ENCODE results near the gene NCF4.

Gene NCF4

DNA sequence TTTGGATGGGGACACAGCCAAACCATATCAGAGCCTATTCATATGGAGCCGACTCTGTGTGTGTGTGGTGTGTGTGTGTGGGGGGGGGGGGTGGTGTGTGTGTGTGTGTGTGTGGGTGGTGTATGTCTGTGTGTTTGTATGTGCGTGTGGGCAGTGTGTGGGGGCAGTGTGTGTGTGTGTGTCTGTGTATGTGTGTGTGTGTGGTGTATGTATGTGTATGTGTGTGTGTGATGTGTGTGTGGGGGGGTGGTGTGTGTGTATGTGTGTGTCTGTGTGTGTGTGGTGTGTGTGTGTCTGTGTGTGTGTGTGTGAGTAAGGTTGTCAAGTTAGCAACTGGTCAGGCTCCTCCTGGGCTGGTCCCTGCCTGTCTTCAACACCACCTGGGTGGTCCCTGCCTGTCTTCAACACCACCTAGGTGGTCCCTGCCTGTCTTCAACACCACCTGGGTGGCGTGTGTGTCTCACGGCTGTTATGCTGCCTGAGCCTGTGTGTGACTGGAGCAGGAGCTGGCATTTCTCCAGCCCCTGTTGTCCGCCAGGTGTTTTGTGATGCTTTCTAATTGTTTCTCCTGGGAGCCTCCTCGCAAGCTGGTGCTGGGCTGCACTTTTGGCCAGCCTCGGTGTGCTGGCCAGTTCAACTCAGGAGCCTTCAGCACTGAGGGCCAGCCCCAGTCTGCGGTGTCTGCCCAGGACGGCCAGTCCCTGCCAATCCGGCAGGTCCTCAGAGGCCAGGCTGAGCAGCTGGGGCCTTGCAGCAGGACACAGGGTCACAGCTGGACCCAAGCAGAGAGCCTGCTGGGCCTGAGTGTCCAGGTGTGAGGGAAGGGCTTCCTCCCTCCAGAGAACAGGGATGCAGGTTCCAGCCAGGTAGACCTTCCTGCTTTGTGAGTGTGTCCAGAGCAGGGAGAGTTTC, 22.4 kb upstream of the NCF4 start:
- DNase-seq = no peak

DNA sequence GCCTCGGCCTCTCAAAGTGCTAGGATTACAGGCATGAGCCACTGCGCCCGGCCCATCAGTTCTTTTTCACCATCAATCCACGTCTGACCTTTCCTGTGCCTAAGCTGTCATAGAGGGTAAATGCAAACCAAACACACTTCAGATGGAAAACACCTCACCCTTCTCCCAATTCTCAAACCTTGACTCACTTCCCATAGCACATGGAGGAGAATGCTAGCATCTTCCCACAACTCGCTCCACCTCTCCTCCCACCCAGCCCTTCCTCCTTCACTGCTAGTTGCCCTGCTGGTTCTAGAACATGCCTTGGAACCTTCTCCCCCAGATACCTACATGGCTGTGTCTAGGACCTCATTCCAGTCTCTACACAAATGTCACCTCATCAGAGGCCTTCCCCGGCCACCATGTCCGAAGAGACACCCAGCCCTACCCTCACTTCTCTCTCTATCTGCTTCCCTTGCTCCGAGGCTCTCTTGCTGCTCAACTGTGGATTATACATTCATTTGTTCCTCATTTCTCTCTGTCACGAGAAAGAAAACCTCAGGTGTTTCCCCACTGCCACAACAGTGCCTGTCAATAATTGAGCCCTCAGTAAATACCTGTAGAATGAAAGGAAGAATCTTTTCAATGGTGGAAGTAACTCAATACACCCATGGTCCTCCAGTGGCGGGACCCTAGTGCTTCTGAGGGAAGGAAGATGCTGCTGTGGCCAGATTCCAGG, 21.3 kb upstream of the NCF4 start:
- no peak for DNase-seq

DNA sequence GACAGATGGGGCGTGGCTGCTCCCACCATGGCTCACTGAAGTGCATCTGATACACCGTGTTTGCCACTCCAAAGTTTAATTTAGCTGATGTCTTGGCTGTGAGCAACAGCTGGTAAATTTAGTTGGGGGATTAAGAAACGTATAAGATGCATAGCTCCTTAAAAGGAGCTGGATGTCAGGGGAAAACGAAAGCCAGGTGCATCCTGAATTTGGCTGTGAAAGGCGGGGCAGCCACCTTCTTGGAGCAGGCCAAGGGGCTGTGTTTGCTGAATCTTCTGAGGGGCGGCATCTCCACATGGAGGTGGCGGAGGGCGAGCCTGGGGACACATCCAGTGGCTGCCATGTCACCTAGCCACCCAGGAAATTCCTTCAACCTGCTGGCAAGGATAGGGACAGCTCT, 20.7 kb upstream of the NCF4 start:
- DNase-seq = no peak

DNA sequence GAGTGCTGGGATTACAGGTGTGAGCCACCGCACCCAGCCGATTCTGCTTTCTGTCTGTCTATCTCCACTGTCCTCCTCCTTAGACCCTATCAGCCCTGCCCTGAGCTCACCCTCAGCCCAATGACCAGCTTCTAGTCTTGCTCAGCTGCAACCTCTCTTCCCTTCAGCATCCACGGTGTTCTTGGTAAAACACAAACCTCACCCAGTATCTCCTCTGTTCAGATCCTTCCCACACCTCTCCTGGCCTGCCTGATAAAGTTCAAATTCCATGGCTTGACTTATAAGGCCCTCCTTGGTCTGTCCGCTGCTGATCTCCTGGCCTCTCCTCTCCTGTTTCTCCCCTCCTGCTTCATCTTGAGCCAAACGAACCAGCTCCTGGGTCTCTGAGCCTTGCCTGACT, 14.5 kb upstream of the NCF4 start:
- DNase-seq = no peak

DNA sequence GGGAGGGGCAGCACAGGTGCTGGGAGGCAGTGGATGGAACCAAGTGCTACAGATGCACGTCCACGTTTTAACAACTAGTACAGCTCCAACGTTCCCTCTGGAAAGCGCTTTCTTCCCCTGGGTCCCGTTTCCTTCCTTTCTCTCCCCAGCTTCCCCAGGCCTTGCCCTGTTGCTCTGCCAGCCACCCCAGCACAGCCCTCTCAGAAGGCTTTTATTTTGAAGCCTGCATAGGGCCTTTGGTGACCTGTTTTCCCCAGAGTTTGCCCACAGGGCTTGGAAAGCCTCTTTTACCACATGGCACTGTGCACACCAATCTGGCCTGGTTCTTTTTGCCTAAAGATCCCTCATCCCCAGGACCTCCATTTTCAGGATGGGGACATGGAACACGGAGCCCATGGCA, 13.9 kb upstream of the NCF4 start:
- DNase-seq = no peak

DNA sequence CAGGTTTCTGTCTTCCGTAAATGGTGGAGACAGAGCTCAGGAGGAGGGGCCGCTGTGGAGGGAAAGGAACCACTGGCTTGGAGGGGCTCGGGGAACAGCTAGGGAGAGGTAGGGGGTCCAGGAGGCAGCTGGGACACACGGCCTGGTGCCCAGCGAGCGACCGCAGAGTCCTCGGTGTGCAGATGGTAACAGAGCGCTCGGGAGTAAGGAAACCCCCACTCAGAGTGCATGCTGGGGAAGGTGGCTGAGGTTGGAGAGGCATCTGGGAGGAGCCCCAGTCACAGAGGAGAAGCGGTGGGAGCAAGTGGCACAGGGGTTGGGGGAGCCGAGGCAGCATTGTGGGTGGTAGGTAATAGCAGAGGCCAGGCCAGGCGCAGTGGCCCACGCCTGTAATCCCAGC, 10.8 kb upstream of the NCF4 start:
- no peak for DNase-seq

DNA sequence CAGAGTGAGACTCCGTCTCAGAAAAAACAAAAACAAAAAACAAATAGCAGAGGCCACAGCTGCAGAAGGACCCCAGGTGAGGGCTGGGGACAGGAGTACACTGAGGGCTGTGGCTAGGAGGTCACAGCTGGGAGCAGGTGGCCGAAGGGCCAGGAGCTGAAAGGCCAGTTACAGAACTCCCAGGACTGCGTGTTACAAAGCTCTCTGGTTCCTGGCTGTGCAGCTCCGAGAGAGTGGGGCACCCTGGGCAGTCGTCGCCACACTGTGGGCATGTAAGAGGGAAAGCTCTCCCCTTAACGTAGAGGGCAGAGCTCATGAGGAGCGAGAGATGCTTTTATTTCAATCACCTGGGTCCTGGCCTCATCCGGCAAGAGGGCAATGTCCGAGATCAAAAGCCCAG, 10.1 kb upstream of the NCF4 start:
- no peak for DNase-seq

DNA sequence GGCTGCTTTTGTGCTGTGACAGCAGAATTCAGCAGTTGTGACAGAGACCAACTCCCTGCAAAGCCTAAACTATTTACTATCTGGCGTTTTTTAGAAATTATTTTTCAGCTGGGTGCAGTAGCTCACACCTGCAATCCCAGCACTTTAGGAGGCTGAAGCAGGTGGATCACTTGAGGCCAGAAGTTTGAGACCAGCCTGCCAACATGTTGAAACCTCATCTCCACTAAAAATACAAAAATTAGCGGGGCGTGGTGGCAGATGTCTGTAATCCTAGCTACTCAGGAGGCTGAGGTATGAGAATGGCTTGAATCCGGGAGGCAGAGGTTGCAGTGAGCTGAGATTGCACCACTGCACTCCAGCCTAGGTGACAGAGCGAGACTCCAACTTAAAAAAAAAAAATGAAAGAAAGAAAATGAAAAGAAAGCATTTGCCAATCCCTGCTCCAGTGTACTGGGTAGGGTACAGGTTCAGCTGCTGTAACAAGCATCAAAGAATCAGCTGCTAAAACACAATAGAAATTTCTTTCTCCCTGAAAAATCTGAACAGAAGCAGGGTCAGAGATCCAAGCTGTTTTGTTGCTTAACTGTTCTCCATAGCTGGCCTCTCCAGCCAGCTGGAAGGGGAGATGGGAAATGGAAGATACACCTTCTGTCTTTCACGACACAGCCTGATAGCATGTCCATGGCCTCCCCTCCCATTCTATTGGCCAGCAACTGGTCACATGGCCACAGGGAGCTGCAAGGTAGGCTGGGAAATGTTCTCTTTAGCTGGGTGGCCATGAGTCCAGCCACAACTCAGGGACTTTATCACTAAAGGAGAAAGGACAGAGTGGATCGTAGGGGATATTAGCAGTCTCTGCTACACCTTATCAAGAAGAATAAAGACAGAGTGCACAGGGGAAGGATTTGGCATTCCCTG, 8.5 kb upstream of the NCF4 start:
- no peak for DNase-seq

DNA sequence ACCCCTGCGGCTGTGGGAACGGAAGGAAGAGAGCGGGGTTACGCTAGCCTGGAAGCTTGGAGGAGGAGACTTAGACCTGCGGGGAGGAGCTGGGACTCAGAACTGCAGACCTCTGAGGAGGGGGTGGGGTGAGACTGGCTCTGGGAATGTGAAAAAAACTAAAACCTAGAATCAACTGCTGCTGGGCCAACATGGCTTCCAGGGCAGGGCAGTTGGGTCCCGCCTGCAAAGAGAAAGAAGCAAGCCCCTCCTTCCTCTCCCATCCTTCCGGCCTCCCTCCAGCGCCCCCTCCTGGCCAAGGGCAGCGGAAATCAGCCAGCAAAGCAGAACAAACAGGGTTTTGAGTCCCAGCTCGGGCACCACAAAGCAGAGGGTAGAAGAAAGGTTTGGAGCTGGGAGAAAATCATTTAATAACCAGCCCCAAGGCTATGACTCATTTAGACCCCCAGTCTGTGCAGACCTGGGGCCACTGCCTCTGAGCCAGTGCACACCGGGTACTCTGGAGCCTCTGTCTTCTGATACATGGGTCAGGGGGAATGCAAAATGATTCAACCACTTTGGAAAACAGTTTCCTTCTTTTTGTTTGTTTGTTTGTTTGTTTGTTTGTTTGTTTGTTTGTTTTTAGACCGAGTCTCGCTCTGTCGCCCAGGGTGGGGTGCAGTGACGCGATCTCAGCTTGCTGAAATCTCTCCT, 7.3 kb upstream of the NCF4 start:
- DNase-seq = peak; percentile 27

DNA sequence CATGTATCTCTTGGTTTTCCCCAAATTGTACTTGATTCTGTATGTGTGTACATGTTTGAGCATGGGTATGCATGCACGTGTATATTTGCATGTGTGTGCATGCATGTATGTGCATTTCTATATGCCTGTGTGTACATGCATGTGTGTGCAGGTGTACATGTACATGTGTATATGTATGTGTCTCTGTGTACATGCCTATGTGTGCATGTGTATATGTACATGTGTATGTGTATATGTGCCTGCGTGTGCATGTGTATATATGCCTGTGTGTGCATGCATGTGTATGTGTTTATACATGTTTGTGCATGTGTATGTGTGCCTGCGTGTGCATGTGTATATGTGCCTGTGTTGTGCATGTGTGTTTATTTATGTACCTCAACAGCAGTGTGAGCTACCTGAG, 5.3 kb upstream of the NCF4 start:
- DNase-seq = no peak

DNA sequence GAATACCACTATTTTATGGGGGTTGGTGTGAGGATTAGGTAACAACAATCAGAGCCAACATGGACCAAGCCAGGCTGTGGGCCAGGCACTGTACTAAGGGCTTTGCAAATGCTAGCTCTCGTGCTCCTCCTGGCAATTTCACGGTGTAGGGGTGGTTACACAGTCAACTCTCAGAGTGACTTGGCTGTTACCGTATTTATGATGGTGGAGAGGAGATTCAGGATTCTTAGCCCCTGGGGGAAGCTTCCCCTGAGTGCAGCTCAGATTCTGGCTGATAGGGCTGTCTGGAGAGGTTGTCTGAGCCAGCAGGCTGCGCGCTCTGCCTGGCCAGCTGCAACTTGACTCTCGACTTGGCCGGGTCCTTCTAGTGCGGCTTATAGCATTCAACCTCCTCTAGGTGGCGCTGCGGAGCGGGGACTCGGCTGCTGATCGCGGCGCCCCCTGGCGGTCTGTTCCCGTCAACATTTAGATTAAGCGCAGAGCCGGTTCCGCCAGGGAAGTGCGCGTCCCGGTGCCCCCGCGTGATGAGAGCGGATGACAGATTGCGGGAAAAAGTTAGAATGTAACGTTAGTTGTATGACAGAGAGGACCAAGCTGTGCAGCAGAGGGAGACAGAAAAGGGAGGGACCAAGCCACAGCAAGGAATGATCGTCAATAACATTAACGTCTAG, 4.5 kb upstream of the NCF4 start:
- peak; percentile 91 for DNase-seq

DNA sequence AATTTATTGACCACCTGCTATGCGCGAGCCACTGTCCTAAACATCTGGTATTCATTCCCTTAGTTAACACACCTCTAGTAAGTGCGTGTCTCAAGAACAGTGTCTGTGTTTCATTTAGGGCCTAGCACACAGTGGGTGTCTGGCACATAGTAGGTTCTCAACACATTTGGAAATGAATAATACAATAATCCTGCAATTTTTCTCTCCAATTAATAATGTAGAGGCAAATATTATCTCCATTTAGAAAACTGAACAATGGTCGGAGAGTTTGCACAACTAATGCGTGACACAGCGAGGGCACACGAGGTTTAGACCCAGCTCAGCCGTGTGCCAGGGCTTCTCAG, 4.0 kb upstream of the NCF4 start:
- no peak for DNase-seq

DNA sequence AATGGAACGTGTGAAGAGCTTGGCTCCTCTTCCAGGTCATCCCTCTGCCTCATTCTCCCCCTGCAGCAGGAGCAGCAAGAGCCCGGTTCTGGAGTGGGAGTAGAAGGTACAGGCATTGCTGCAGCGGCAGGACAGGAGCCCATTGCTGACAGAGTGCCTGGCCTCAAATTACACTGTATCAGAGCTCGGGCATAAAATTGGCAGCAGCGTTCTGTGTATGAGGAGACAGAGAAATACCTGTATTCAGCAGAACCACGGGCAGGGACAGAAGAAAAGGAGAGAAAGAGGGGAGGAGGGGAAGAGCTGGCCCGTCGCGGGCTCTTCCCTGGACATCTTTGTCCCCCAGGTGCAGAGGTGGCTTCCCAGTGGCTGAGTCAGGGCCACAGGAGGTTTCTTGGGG, 2.6 kb upstream of the NCF4 start:
- DNase-seq = no peak

DNA sequence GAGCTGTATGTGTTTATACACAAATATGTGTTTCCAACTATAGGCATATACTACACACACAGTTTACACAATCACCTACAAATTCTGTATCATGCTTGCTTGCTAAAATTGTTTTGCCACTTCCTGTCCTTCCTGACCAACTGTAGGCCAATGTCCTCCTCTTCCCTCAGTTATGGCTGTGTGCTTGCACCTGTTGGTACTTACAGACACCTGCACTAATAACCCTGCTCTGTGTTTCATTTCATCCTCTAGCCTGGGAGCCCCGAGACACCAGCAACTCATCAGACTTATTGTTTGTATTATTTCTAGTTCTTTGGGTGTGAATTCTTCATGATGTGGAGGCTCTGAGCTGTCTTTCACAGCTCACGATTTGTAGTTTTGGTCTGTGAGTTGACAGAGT, 1.8 kb upstream of the NCF4 start:
- DNase-seq = no peak

DNA sequence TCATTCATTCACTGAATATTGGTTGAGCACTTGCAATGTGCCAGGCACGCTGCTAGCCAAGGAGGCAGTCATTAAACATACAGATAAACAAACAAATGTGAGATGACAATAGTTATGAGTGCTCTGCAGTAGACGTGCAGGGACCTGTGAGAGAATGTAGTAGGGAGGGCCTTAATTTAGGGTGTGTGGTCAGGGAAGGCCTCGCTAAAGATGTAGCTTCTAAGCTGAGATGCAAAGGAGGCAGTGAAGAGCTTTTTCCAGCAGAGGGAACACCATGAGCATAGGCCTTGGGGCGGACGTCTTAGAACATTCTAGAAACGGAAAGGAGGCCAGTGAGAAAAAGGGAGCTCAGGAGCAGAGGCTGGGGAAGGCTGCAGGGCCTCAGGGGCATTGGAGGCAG, 789 bp upstream of the NCF4 start:
- no peak for DNase-seq

DNA sequence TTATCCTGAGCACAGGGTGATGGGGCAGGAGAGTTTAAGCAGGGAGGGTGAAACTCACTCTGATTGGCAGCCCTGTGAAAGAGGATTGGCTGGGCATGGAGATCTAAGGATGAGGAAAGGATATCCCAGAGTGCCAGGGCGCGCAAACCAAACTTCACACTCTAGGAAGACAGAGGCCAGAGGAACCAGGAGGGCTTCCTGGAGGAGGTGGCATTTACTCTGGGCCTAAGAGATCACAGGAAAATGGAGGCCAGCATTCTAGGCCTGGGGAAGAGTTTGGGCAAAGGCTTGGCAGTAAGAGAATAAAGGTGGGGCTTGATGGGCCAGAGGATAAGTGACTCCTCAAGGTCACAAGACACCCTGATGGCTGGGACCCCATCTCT, 377 bp upstream of the NCF4 start:
- DNase-seq = no peak

DNA sequence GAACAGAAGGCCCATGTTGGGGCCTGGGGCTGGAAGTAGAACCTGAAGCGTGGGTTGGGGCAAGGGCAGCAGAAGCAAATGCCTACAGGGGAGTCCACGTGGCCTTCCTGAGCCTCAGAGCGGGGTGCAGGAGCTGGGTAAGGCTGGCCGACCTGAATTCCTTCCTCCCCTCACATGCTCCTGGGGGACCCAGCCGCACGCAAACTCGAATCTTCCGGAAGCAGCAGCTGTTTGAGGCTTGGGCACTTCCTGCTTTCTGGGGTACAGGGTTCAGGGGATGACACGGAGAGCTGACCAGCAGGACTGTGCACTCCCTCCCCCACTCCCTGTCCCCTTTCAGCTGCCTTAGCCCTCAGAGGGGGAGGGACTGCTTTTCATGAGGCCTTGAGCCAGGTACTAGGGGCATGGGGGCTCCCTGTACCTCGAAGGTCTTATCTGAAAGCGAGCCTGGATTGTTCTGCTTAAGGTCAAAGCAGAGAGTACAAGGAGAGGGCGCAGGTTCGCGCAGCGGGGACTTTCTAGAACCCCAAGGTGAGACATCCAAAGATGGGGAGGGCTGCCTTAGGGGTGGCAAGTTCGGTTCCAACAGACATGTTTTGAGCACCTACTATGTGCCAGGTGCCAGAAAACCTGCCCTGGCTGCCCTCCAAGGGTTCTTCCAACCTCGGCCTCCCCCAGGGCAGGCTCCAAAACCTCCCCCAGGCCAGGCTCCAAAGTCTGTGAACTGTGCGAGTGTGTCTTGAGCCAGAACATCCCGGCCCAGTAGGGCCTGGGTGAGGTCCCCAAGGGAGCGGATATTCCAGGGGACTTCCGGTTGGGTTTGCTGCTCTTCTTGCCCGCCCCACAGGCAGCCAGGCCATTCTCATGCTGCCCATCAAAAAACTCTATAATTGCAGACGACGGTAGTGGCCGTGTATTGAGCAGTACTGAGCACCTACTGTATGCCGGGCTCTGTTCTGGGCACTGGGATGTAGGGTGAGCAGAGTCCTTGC, 1.7 kb downstream of the NCF4 start:
- no peak for DNase-seq

DNA sequence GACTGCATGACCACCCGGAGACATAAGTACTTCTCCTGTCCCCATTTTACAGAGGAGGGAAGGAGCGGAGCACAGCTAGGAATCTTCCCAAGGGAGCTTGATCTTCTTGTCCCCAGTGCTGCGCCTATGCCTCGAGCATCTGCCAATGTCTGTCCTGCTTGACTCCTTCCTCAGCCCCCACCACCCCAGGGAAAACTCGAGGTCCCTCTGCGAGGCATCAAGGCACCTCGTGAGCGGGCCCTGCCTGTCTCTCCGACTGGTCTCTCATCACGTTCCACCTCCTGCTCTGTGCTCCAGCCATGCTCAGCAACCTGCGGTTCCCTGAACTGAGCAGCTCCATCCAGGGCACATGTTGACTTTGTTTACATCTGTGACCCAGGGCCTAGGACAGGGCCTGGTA, 2.5 kb downstream of the NCF4 start:
- DNase-seq = no peak

DNA sequence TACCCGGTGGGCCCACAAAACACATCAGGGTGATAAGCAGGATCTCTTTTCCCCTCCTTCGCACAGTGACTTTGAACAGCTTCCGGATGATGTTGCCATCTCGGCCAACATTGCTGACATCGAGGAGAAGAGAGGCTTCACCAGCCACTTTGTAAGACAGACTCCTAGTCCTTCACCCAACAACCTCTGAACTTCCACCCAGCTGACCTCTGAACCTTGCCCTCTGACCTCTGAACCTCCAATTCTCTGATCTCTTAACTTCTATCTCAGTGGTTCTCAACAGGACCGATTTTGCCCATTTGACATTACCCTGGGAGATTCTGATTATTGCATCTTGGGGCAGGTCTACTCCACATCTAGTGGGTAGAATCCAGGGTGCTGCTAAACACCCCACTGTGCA, 3.2 kb downstream of the NCF4 start:
- DNase-seq = no peak

DNA sequence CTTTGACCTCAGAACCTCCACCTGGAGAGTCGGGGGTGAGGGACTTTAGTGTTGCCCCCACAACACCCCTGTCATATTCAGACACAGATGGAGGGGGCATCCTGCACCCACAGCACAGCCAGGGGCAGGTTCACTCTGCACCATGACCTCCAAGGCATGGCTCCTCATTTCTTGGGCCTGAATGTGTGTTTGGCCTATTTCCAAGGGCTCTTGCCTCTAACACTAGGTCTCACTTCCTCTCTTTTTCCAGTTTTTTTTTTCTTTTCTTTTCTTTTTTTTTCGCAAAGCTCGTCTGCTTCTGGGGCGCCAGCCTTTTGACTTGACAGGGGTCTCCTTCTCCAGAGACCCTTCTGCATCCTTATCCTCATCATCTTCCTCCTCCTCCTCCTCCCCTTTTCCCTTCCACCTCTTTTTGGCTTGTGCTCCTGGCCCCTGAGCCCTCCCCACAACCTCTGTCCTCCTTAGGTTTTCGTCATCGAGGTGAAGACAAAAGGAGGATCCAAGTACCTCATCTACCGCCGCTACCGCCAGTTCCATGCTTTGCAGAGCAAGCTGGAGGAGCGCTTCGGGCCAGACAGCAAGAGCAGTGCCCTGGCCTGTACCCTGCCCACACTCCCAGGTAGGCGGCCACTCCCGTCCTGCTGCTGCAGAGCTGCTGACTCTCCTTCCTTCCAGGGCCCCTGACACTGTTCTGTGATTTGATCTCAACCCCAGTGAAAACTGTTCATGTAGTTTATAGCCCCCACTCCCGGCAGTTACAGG, 3.8 kb downstream of the NCF4 start:
- DNase-seq = no peak
